Gastroesophageal sphincter (tissue), 3 donors: ENCODE results near the gene GSDME.

ENCODE experiments used
- CTCF ChIP-seq, 4 experiments: fragments of 200-600 bp in 2 of 4; fragments of 450-650 bp in 2 of 4; sonication (generic) in 1 of 4; IDR thresholded peaks; one replicate each; pipeline ENCODE4 v1.5.1; 2017 to 2019; ENCODE audit warnings: antibody characterized with exemption in 4 of 4, mild to moderate bottlenecking in 2 of 4, moderate library complexity in 2 of 4
- EP300 ChIP-seq: sonication (generic); formaldehyde crosslinking; IDR thresholded peaks from one replicate; pipeline ENCODE4 v1.6.1; 2017; ENCODE audit warnings: antibody characterized with exemption, mild to moderate bottlenecking
- POLR2A ChIP-seq, 2 donors: fragments of 450-650 bp; IDR thresholded peaks; one replicate each; pipeline ENCODE4 v1.6.1; 2017; ENCODE audit warnings: antibody characterized with exemption in 2 of 2, mild to moderate bottlenecking in 2 of 2, moderate library complexity in 1 of 2
- POLR2AphosphoS5 ChIP-seq: sonication (generic); formaldehyde crosslinking; IDR thresholded peaks from one replicate; pipeline ENCODE4 v1.6.1; 2017; ENCODE audit warnings: antibody characterized with exemption

GRCh38 chr7:24709585-24710360 is 47.5 kb downstream of the GSDME start:
- no peak for TF ChIP-seq CTCF (IDR thresholded peaks at IDR 0.05)
- no peak for TF ChIP-seq POLR2AphosphoS5
- no peak for TF ChIP-seq POLR2A (IDR thresholded peaks at IDR 0.05)
- TF ChIP-seq EP300: no peak
